Fibroblast of mammary gland (primary cell): ENCODE results near the gene KCNT1.

Experiments
- DNase-seq: peaks from one replicate; pipeline ENCODE4 v3.0.0-alpha.2; 2010; ENCODE audit warnings: low read depth
- H3K4me3 ChIP-seq: 2 replicates; pipeline ENCODE4 v1.5.1; 2011; ENCODE audit warnings: low read depth, mild to moderate bottlenecking, low read length, moderate library complexity; ENCODE audit not compliant: control insufficient read depth
- TF ChIP-seq, protein P1 (sequence below): conservative IDR thresholded peaks from 2 replicates; pipeline ENCODE4 v1.5.1; 2011; ENCODE audit warnings: low read depth, low read length, inconsistent platforms; ENCODE audit not compliant: control insufficient read depth, insufficient read depth

KCNT1 gene

DNA sequence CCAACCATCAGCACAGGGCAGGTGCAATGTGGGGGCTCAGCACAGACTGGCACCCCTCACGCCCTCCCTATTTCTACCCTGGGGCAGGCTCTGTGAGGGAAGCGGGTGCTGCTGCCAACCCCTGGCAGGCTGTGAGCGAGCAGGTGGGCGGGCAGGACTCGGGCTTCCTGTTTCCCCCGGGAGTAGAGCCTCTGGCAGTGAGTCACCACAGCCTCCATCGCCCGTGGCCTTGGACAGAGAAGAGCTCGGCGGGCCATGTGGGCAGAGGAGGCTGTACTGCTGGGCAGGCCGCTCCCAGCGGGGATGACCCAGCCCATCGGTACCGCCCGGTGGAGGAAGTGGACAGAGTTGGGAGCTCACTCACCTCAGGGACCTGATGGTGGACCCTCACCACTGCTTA lies 16.6 kb downstream of the KCNT1 start:
- H3K4me3 ChIP-seq = no peak overlapping the region
- peak; percentile 37 for DNase-seq
- TF ChIP-seq, protein P1, sequence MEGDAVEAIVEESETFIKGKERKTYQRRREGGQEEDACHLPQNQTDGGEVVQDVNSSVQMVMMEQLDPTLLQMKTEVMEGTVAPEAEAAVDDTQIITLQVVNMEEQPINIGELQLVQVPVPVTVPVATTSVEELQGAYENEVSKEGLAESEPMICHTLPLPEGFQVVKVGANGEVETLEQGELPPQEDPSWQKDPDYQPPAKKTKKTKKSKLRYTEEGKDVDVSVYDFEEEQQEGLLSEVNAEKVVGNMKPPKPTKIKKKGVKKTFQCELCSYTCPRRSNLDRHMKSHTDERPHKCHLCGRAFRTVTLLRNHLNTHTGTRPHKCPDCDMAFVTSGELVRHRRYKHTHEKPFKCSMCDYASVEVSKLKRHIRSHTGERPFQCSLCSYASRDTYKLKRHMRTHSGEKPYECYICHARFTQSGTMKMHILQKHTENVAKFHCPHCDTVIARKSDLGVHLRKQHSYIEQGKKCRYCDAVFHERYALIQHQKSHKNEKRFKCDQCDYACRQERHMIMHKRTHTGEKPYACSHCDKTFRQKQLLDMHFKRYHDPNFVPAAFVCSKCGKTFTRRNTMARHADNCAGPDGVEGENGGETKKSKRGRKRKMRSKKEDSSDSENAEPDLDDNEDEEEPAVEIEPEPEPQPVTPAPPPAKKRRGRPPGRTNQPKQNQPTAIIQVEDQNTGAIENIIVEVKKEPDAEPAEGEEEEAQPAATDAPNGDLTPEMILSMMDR = no peak

DNA sequence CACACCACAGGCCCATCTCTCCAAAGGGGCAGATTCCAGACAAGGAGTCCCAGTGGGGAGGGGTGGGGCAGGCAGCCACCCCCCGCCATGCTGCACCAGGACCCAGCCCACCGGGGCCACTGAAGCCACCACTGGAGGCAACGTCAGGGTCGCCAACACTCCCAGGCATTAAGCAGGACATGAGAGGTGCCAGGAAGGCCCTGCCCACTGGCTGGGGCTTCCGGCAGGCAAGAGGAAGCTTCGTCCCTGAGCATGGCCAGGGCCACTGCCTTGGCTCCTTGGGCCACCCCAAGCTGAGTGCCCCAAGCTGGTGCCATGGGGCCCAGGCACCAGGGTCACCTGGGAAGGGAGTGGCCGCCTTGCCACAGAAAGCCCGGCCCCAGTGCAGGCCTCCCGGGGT lies 17.5 kb downstream of the KCNT1 start:
- no peak for DNase-seq
- TF ChIP-seq, protein P1 = no peak
- H3K4me3 ChIP-seq = no peak overlapping the region

DNA sequence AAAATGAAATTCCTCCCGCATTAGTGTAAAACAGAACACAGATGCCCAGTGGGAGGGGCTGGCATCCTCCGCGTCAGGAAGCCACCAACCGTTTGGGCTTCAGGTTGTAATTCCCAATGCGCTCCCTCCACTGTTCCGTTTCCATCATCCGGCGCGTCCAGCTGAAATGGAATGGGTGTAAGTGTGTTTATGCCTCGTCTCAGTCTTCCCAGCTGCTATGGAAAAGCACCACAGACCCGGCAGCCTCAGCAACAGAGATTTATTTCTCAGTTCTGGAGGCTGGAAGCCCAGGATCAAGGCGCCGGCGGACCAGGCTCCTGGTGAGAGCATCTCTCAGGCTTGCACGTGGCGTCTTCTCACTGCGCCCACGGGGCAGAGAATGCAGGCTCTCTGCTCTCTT lies 20.4 kb downstream of the KCNT1 start:
- DNase-seq = no peak
- TF ChIP-seq, protein P1 = no peak

DNA sequence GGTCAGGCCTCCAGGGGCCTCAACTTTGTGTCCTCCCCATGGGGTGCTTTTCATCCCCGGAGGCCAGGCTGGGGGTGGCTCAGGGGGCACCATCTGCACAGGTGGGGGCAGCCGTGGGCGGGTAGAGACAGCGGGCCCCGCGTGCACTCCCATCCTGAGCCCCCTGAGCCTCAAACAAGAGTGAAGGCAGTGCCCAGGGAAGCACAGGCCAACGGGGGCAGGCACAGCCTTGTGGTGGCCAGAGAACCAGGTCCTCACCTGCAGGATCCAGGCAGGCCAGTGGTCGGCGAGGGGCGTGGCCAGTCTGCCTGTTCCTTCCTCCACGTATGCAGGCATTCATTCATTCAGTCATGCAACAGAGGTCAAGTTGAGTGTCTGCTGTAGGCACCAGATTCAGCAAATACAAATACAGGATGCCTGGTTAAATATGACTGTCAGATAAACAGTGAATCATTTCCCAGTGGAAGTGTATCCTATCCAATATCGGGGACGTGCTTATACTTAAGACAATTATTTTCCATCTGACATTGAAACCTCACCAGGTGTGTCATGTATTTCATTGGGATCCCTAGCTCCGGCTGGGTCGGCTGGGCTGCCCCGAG lies 22.3 kb downstream of the KCNT1 start:
- DNase-seq = no peak

More for the DNA sequence above, 20.4 kb downstream of the KCNT1 start:
- no peak overlapping the region for H3K4me3 ChIP-seq

DNA sequence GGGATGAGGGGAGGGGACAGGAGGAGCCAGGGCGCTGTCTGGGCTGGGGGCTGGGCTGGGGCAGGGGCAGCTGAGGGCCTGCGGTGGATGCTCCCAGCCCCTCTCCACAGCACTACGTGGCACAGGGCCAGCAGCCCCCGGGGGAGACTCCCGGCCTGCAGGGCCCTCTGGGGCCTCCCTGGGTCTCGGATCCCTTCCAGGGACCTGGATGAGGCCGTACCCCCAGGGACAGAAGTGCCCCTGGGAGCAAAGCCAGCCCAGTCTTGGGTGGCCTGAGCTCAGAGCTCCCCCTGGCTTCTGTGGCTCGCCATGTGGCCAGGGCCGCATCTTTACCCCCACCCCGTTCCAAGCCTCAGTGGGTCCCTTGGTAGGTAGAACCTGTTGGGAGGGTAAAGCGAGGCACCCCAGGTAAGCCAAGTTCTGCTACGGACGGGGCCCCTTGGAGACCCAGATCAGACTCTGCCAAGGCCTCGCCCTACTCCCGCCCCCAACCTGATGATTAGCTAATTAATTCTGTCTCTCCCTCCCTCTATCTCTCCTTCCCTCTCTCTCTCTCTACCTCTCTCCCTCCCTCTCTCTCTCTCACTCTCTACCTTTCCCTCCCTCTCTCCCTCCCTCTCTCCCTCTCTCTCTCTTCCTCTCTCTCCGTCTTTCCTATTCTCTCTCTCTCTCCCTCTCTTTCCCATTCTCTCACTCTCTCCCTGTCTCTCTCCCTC lies 24.3 kb downstream of the KCNT1 start:
- TF ChIP-seq, protein P1 = no peak
- no peak overlapping the region for H3K4me3 ChIP-seq

More for the DNA sequence above, 22.3 kb downstream of the KCNT1 start:
- H3K4me3 ChIP-seq = no peak overlapping the region
- TF ChIP-seq, protein P1 = no peak

DNA sequence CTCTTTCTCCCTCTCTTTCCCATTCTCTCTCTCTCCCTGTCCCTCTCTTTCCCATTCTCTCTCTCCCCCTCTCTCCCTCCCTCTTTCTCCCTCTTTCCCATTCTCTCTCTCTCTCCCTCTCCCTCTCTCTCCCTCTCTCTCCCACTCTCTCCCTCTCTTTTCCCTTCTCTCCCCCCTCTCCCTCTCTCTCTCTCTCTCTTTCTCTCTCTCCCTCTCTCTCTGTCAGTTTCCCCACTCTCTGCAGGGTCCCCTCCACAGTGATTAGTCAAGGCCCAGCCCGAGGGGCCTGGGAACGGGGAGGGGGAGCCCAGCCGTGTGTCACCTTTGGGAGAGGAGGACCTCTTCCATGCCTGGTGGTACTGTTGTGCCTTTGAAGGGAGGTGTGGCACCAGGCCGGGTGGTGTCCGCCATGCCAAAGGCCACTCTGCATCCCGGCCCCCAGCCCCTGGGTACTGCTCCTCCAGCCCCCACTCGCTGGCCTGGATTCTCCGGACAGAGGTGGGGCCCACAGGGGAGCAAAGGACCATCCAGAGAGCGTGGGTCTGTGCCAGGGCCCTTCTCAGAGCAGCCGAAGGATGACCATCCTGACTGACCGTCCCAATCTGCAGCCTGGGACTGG lies 25.4 kb downstream of the KCNT1 start:
- DNase-seq = no peak
- TF ChIP-seq, protein P1 = no peak
- no peak overlapping the region for H3K4me3 ChIP-seq

More for the DNA sequence above, 24.3 kb downstream of the KCNT1 start:
- DNase-seq = no peak
